Prostate gland (tissue), 2 donors: ENCODE data around the gene KRT33B. TPM values are rescaled to one million over a fixed set of nuclear protein-coding genes. Genes with fewer than 3 reads are reported as not detected.

Experiments
- DNase-seq: peaks from one replicate; pipeline ENCODE4 v3.0.0-alpha.2; 2019; ENCODE audit warnings: low spot score
- H3K27ac ChIP-seq, 2 donors: fragments of 200-600 bp; sonication (generic); 2 replicates each; pipeline ENCODE4 v1.5.1; 2017 to 2019
- H3K27me3 ChIP-seq: fragments of 200-600 bp; sonication (generic); replicated peaks from 2 replicates; pipeline ENCODE4 v1.5.1; 2019; ENCODE audit not compliant: insufficient read depth
- H3K36me3 ChIP-seq, 2 donors: fragments of 200-600 bp; sonication (generic); 1 replicate in 1 of 2; 2 replicates in 1 of 2; pipeline versions ENCODE4 v1.5.1 to v1.8.1; 2017 to 2019
- H3K4me1 ChIP-seq: fragments of 200-600 bp; sonication (generic); replicated peaks from 2 replicates; pipeline ENCODE4 v1.5.1; 2019
- H3K4me3 ChIP-seq, 2 donors: fragments of 200-600 bp; sonication (generic); 2 replicates each; pipeline ENCODE4 v1.5.1; 2017 to 2019
- H3K9me3 ChIP-seq: fragments of 200-600 bp; sonication (generic); 2 replicates; pipeline ENCODE4 v1.5.1; 2017
- CTCF ChIP-seq, 4 experiments: fragments of 200-600 bp in 2 of 4; fragments of 450-650 bp in 2 of 4; sonication (generic) in 2 of 4; IDR thresholded peaks; 1 replicate in 3 of 4; 2 replicates in 1 of 4; pipeline ENCODE4 v1.5.1; 2016 to 2019; ENCODE audit warnings: antibody characterized with exemption in 4 of 4, mild to moderate bottlenecking in 2 of 4, moderate library complexity in 2 of 4
- POLR2A ChIP-seq: fragments of 450-650 bp; IDR thresholded peaks from one replicate; pipeline ENCODE4 v1.6.1; 2016; ENCODE audit warnings: antibody characterized with exemption, mild to moderate bottlenecking
- POLR2AphosphoS5 ChIP-seq: sonication (generic); formaldehyde crosslinking; IDR thresholded peaks from one replicate; pipeline ENCODE4 v1.6.1; 2017; ENCODE audit warnings: antibody characterized with exemption
- WGBS: methylation state at CpG from one replicate; pipeline ENCODE4 v1.1.5; 2018; 5-methylcytosine and 5-hydroxymethylcytosine counted together
- intact Hi-C: fragments of 100-400 bp; cut with DNase I; formaldehyde crosslinking; loops from one replicate; pipeline ENCODE4 v1.14.2; 2022
- total RNA-seq, 2 donors: library from RNA; depleted of rRNA; stranded (reverse); fragments of >200 nt; gene quantifications; one replicate each; pipeline ENCODE4 v1.1.0, GENCODE V29; 2016

The KRT33B gene
- total RNA-seq, 2 donors from 2014 or later: not detected

GRCh38 chr17:41328207-41328606, 41.4 kb downstream of the KRT33B start:
- H3K4me1 ChIP-seq: no peaks in the 10 kb centered on the region
- 97% methylated on average over 7 of the region's 7 CpGs for WGBS
- no peaks in the 10 kb centered on the region for H3K9me3 ChIP-seq
- no peak for TF ChIP-seq POLR2AphosphoS5
- TF ChIP-seq CTCF (IDR thresholded peaks at IDR 0.05): no peak
- no peak for TF ChIP-seq POLR2A
- intact Hi-C loops: loop anchor here (5.0 kb wide), 1 partner anchor 319 kb away; no protein-coding TSS in a partner anchor
- no peaks in the 10 kb centered on the region for H3K27me3 ChIP-seq
- no peak for DNase-seq
- no peaks in the 10 kb centered on the region for H3K36me3 ChIP-seq
- H3K27ac ChIP-seq: no peak overlapping the region
- H3K4me3 ChIP-seq: no peak overlapping the region

- no peaks in the 10 kb centered on the region for H3K27me3 ChIP-seq
- intact Hi-C loops: loop anchor here (5.0 kb wide), 1 partner anchor 320 kb away; no protein-coding TSS in a partner anchor
These were observed 42.0 kb downstream of the KRT33B start for GRCh38 chr17:41327411-41328120.

GRCh38 chr17:41326173-41327145, 43.2 kb downstream of the KRT33B start:
- Histone ChIP-seq H3K4me3 (no peak overlapping the region), H3K9me3 (no peaks in the 10 kb centered on the region), H3K27ac (no peak overlapping the region), H3K27me3 (no peaks in the 10 kb centered on the region), H3K4me1 (no peaks in the 10 kb centered on the region), H3K36me3 (no peaks in the 10 kb centered on the region)
- intact Hi-C loops: loop anchor here (5.0 kb wide), 1 partner anchor 321 kb away; no protein-coding TSS in a partner anchor
- WGBS: 92% methylated on average over 18 of the region's 18 CpGs
- no peak for DNase-seq
- no peak for TF ChIP-seq CTCF (IDR thresholded peaks at IDR 0.05)

More at GRCh38 chr17:41327411-41328120, 42.0 kb downstream of the KRT33B start:
- Histone ChIP-seq H3K4me1 (no peaks in the 10 kb centered on the region), H3K9me3 (no peaks in the 10 kb centered on the region), H3K4me3 (no peak overlapping the region), H3K36me3 (no peaks in the 10 kb centered on the region), H3K27ac (no peak overlapping the region)
- no peak for TF ChIP-seq POLR2A
- TF ChIP-seq POLR2AphosphoS5: no peak
- TF ChIP-seq CTCF (IDR thresholded peaks at IDR 0.05): no peak
- DNase-seq: no peak
- WGBS: 84% methylated on average over 8 of the region's 8 CpGs

GRCh38 chr17:41325611-41326010, 44.0 kb downstream of the KRT33B start:
- DNase-seq: no peak
- intact Hi-C loops: loop anchor here (5.0 kb wide), 1 partner anchor 322 kb away; no protein-coding TSS in a partner anchor
- Histone ChIP-seq H3K9me3 (no peaks in the 10 kb centered on the region), H3K4me3 (no peak overlapping the region), H3K27me3 (no peaks in the 10 kb centered on the region), H3K27ac (no peak overlapping the region), H3K36me3 (no peaks in the 10 kb centered on the region), H3K4me1 (no peaks in the 10 kb centered on the region)
- TF ChIP-seq POLR2AphosphoS5: no peak
- no peak for TF ChIP-seq POLR2A
- no peak for TF ChIP-seq CTCF (IDR thresholded peaks at IDR 0.05)
- WGBS: 98% methylated on average over 6 of the region's 6 CpGs
